GM21717 (cell line): Measurements from ENCODE around the gene LAMTOR1.
A peak's percentile ranks its signal among the peaks of the same experiment; 100 is the strongest.
"Not testable (repeated sequence)": the region's sequence is repeated elsewhere in the genome, so short reads cannot be mapped to it uniquely, and the experiment has no call there.

Source experiments
- ATAC-seq: cut with Tn5 transposase; IDR thresholded peaks from one replicate; pipeline ENCODE4 v1.9.1; 2021; ENCODE audit warnings: mild to moderate bottlenecking, moderate library complexity; ENCODE audit not compliant: unreplicated experiment

LAMTOR1 gene

DNA sequence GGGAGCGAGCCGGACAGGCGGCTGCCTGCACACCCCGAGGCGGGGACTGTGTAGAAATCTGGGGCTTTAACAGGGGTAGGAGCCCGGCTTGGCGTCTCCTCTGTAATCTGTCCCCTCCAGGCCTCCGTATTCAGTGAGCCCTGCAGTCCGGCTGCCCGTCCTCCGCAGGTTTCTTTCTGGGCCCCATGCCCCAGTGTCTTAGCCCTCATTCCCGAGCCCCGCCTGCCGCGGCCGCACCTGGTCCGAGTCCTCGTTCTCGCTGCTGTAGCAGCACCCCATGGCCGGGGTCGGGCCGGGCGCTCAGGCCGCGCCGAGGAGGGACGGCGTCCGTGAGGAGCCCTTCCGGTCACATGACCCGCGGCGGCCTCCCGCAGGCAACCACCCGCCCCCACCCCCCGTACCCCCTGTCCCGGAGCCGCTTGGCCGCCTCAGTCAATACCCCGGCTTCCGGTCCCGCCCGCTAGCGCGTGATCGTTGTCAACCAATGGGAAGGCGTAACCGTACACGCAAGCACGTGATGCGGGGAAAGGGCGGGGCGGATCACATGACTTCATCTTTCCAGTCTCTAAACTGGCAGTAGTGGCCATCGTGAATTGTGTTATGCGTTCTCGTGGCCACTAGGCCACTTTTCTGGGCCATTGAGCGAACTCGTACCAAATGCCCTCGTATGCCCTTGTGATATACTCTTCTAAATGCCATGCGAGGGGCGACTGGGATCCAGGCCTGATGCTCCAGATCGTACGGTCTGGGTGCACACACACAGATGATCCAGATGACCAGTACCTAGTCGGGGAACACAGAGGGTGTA is at the start of gene LAMTOR1:
LAMTOR1 (minus strand) TSS at position 352 of the 808 bp plus-strand sequence; CDS start at position 279, 73 bp downstream.
- peak; percentile 78 for ATAC-seq

DNA sequence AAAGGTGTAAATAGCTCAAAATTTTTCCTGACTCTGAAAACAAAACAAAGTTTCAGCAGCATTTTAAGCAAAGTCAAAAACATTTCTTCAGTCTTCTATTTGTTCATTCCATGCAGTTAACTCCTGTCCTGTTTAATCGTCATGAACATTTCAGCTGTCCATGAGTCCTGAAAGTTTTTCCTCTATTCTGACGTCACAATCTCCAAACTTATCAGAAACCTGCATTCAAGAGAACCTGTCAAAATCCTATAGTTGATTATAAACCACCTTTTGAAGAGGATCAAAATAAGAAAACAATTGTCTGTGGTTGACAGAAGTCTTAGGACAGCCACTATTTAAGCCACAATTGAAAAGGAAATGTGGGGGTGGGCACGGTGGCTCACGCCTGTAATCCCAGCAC is 47.8 kb upstream of the LAMTOR1 start:
- no peak for ATAC-seq

DNA sequence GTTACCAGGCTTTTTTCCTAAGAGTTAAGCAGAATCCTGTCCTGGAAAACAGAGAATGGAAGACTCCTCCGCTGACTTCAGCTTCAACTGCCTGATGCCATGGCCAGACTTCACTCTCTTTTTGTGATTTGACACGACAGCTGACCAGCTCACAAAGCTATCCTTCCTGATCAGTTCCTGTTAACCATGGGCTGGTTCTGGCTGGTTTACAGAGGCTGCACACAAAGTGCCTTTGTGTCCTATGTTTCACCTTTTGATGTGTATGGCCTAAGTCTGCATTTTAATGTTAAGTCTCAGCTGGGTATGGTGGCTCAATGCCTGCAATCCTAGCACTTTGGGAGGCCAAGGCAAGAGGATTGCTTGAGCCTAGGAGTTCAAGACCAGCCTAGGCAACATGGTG is 43.5 kb upstream of the LAMTOR1 start:
- no peak for ATAC-seq

DNA sequence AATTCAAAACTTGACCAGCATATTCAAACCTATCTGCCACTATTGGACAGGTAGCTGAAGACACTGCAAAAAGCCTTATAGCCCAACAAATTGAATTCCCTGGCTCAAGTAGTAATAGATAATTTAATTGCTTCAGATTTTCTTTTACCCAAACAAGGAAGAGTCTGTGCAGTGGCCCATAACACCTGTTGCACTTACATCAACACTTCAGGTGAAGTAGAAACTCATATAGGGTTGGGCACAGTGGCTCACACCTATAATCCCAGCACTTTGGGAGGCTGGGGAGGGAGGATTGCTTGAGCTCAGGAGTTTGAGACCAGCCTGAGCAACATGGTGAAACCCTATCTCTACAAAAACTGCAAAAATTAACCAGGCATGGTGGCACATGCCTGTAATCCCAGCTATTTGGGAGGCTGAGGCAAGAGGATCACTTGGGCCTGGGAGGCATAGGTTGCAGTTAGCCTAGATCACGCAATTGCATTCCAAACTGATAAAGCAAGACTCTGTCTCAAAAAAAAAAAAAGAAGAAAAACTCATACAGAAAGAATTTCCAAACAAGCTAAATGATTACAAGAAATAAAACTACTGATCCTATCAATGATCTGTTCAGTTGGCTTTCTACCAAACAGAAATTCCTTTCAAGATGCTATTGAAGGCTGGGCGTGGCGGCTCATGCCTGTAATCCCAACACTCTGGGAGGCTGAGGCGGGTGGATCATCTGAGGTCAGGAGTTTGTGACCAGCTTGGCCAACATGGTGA is 41.9 kb upstream of the LAMTOR1 start:
- ATAC-seq, result no peak

DNA sequence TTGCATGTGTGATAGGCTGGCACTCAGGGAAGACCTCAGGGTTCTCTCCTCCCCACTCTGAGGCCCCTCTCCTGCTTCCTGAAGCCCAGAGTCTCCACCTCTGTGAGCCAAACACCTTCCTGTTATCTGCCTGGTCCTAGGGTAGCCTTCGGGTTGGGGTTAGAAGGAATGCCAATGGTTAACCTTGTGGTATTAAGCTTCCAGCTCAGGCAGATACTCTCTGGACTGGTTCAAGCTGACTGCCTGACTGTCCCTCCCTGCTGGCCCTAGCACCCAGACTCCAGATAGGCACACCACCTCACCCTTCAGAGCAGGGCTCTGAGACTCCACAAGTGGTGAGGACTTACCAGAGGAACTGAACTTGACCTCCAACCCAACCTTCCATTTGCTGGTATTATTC is 39.4 kb upstream of the LAMTOR1 start:
- ATAC-seq, result not testable (repeated sequence)

DNA sequence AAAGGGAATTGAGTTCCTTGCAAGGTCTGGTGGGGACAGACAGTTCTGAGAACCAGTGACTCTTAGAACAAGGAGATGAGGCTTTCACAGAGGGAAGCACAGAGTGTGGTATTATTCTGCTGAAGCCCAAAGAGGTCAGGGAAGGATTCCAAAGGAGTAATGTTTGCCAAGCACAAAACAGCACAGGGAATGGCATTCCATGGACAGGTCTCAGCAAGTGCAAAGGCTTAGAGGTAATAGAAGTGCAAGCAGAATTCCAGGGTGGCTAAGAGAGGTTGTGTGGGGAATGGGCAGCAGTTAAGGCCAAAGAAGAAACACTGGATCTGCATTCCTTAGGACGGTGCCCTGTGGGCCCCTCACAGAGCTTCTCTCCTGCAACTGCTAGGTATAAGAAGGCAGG is 39.0 kb upstream of the LAMTOR1 start:
- ATAC-seq, result not testable (repeated sequence)

DNA sequence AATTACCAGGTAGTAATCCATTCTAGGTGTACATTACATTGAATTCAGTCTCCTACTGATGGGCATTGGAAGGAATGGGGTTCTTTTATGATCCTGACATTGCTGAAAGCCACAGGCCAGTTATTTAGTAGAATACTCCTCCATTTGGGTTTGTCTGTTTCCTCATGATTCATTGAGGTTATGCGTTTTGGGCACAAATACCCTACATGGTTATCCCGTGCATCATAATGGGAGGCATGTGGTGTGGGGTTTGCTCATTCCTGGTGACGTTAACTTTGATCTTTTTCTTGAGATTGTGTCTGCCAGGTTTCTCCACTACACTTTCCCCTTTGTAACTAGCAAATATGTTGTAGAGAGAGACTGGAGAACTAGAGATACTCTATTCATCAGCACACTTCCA is 38.0 kb upstream of the LAMTOR1 start:
- no peak for ATAC-seq

DNA sequence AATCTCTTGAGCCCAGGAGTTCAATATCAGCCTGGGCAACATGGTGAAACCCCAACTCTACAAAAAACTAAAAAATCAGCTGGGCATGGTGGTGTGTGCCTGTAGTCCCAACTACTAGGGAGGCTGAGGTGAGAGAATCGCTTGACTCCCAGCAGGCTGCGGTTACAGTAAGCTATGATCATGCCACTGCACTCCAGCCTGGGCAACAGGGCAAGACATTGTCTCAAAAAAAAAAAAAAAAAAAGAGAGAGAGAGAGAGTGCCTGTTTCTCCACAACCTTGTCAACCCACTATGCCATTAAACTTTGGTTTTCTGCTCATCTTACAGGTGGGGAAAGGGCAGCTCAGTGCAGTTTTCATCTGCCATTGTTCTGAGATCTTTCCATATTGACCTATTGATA is 37.6 kb upstream of the LAMTOR1 start:
- ATAC-seq, result no peak

DNA sequence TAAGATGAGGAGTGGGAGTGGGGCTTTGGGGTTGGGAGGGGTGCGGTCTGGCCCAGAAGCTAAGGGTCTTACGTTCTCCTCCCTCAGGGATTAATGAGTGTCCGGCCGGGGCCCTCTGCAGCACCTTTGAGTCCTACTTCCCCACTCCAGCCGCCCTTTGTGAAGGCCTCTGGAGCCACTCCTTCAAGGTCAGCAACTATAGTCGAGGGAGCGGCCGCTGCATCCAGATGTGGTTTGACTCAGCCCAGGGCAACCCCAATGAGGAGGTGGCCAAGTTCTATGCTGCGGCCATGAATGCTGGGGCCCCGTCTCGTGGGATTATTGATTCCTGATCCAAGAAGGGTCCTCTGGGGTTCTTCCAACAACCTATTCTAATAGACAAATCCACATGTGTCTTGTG is 36.4 kb upstream of the LAMTOR1 start:
- ATAC-seq, result no peak

DNA sequence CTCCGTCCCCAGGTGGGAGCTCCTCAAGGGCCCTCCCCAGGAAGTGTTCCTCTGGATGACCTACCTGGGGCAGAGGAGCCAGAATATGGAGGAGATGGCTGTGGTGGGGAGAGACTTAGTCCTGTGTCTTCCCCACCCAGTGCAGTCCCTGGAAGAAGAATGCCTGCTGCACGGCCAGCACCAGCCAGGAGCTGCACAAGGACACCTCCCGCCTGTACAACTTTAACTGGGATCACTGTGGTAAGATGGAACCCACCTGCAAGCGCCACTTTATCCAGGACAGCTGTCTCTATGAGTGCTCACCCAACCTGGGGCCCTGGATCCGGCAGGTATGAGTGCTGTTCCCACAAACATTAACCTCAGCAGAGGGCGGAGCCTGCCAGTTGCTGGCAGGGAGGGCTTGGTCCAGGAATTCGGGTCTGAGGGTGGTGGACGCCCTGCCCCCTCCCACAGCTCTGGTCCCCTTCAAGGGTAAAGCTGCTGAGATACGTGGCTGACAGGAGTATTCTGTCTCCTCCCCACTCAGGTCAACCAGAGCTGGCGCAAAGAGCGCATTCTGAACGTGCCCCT is 35.8 kb upstream of the LAMTOR1 start:
- ATAC-seq, result no peak

DNA sequence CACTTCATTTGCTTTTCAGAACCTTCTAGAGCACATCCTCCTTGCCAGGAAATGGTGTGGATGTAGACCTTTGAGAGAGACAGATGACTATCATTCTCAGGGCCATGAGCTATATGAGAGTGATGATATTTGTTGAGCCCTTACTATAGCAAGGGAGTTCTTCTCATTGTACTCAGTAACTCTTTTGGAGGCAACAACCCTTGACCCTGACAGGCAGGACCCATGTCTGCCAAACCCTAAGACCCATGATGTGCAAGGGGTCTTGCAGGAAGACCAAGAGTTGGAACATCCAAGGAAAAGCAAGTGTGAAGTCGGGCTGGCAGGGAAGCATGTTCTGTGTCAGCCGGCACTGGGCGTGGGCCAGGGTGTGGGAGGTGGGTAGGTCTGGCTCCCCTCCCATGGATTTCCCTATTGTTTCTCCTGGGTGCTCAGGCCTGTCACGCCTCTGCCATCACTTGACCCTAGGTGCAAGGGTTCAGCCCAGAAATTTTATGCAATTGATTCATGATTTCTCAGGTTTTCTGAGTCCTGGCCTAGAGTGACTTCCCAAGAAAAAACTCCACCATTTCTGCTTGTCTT is 33.7 kb upstream of the LAMTOR1 start:
- ATAC-seq, result no peak

DNA sequence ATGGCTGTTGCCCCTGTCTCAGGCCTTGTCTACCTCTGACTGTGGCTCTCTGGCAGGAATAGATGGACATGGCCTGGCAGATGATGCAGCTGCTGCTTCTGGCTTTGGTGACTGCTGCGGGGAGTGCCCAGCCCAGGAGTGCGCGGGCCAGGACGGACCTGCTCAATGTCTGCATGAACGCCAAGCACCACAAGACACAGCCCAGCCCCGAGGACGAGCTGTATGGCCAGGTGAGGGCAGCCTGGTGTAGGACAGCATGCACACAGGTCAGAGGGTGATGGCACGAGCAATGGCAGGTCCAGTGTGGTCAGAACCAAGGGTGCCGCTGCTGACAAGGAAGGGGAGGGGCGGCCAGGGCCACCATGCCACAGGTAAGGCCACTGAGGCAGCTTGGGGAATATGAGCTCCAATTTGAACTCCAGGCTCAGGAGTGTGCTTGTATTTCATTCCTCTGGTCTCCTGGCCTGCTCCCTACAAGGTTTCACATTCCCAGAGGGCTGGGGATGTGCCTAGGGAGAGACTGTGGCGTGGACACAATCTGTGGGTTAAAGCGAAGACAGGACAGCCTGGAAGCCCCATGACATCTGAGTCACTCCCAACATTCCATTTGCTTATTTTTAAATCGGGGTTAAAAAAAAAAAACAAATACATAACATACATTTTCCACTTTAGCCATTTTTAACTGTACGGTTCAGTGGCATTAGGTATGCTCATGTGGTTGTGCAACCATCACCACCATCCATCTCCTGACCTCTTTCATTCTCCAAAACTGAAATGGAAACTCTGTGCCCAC is 33.0 kb upstream of the LAMTOR1 start:
- ATAC-seq, result no peak

DNA sequence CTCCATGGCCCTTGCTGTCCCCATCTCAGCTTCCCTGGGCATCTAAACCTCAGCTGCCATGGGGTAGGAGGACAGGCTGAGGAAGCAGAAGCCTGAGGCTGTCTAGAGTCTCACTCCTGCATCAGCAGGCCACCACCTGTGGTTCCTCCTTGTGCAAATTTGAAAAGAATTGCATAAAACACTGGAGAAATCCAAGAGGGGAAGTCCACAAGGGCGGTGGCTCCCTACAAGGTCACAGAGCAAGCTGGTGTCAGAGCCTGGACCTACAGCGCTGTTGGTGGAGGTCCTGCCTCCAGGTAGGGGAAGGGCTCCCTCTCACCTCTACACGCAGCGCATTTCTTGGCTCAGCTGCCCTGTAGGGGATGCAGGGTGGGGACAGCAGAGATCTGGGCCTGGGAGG is 32.4 kb upstream of the LAMTOR1 start, which contains the start of gene FOLR3:
FOLR3 (plus strand) TSS at position 253 of the 400 bp plus-strand sequence. CDS start 228 bp downstream, outside the sequence.
- not testable (repeated sequence) for ATAC-seq

DNA sequence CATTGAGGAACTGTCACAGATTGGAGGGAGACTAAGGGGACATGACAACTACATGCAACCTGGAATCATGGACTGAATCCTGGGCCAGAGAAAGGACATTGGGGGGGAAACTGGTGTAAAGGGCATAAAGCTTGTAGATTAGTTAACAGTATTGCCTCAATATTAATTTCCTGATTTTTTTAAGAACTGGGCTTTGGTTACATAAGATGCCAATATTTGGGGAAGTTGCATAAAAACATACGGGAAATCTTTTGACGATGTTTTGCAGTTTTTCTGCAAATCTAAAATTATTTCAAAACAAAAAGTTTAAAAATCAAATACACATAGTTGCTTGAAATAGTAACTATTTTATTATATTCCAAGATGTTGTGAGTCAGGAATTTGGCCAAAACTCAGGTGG is 29.5 kb upstream of the LAMTOR1 start:
- ATAC-seq, result no peak

DNA sequence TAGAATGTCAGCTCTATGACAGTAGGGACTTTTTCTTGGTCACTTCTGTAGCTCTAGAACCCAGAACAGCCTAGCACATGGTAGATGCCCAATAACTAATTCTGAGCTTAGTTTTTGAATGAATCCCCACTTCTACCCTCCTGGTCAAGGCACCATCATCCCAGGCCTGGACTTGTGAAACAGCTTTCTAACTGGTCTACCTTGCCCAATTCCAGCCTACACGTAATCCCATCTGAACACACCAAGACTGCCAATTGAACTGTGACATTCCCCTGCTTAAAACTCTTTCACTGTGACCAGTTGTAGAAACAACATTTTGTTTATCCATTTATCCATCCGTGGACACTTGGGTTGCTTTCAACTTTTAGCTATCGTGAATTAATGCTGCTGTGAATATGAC is 26.3 kb upstream of the LAMTOR1 start:
- no peak for ATAC-seq

DNA sequence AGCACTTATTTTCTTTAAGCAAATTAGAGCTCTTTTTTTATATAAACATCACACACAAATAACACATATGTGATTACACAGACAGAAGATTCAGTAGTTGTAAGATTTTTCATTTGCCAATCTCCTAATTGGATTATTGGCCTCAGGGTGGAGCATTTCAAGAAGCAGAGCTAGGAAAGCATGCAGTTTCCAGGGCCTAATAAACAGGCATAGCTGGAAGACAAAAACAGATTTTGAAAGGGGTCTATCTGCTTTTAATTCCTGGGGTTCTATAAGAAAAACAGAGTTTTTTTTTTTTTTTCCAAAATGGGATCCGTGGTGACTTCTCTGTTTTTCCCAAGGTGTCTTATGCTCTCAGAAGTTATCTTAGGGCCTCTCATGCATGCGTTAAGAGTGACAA is 24.8 kb upstream of the LAMTOR1 start:
- no peak for ATAC-seq

DNA sequence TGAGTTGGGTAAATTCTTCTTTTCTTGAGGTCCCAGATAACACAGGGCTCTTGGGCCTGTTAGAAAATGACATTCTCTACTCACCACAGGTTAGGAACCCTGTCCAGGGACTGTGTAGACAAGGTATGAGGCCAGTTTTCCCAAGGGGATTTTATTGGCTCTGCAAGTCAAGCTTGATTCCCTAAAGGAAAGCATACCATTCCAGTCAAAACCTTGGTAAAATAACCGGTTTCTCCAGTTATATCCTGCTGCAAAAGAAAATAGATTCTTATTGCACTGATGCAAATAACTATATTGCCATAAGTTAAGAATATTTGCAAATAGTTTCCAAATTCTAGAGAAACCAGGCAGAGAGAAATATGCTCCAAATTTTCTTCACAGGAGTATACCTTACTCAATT is 22.9 kb upstream of the LAMTOR1 start:
- ATAC-seq, result no peak

DNA sequence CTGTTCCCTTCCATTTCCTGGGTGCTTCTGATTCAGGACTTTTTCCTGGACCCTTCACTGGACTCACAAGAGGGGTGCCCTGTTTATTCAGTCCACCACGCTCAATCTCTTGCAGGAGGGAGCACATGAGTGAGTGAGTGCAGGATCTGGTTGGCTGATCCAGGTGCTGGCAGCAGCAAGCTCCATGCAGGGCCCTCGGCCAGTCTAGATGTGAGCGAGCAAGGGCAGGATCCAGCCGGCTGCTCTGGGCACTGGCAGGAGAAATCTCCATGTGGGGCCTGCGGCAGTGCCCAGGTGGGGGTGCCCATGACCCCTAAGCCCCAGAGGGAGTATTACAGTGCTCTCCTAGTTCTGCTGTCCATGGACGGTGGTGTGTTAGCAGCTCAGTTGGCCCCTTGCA is 20.9 kb upstream of the LAMTOR1 start:
- ATAC-seq, result no peak

DNA sequence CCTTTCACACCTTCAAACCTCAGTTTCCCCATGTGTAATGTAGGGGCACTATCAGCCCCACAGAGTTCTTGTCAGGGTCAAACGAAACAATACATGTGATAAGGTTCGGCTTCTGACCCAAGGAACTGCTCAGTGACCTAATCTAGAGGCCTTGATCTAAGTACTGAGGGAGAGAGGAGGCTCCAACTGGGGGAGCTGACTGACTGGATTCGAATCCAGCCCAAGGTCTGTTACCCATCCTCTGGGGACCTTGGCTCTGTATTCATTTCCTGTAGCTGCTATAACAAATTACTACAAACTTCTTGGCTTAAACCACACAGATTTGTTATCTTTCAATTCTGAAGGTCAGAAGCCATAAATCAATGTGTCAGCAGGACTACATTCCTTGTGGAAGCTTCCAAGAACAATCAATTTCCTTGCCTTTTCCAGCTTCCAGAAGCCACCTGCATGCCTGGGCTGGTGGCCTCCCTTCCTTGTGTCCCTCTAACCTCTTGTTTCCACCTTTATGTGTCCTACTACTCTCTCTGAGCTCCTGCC is 20.1 kb upstream of the LAMTOR1 start:
- ATAC-seq, result no peak

DNA sequence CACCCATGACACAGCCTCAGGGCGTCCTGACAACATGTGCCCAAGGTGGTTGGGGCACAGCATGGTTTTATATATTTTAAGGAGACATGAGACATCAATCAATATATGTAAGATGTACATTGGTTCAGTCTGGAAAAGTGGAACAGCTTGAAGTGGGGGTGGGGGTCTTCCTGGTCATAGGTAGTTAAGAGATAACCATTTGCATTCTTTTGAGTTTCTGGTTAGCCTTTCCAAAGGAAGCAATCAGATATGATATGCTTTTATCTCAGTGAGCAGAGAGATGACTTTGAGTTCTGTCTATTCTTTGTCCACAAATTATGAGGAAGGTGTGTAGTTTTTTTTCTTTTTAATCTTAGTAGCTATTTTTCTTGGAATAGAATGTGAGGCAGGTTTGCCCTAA is 19.5 kb upstream of the LAMTOR1 start:
- ATAC-seq, result no peak
